NCI-H510A treated with DMSO at 0.1 percent for 48 hours (cell line): ENCODE results near the gene ASB18.
"Not testable (repeated sequence)": the region's sequence is repeated elsewhere in the genome, so short reads cannot be mapped to it uniquely, and the experiment has no call there.

Experiments used
- DNase-seq: peaks from one replicate; lab custom pipeline; 2025; lab: John Stamatoyannopoulos, UW

ASB18 gene

DNA sequence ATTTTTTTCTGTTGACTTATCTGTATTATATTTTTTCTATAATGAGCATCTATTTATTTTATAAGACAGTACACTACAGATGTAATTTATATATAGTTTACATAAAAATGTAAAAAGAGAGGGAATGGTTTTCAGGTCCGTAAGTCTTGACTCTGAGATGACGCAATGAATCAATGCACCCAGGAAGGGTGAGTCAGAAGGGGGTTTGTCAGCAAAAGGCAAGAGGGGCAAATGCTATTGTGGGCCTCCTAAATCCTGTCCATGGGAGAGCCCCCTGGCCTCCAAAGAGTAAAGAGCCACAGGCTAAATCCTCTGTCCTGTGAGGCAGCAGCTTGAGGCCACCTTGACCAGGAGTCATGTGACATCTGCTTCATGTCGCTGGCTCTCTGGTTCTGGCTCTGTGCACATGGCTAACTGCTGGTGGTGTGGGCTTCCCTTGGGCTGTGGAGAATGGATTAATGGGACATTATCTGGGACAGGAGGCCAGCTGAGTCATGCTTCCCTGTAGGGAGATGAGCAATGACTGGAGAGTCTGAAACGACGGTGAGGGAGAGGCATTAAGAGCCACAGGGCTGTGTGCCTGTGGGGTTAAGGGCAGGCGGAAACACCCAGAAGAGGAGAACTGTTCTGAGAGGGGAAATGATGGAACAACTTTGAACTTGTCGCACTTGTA, 22.8 kb upstream of the ASB18 start:
- no peak for DNase-seq

DNA sequence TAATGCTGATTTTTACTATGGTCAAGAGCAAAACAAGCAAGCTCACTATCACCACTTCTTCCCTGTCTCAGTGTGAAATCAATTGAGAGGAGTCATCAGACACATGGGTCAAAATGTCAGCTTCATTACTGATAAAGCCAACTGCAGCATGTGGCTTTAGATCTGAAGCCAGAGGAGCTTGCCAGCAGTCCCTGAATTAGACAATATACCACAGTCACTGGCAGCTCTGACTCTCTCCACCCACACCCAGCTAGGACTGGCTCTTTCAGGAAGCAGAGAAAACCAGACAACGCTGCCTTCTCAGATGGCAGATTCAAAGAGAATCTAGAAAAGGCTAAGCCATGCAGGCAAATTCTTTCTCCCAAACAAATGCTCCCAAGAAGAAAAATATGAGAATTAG, 20.0 kb upstream of the ASB18 start:
- no peak for DNase-seq

DNA sequence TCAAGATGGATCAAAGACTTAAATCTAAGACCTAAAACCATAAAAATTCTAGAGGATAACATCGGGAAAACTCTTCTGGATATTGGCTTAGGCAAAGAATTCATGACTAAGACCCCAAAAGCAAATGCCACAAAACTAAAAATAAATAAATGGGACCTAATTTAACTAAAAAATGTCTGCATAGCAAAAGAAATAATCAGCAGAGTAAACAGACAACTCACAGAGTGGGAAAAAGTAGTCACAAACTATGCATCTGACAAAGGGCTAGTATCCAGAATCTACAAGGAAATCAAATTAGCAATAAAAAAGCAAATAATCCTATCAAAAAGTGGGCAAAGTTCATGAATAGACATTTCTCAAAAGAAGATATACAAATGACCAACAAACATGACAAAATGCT, 18.2 kb upstream of the ASB18 start:
- no peak for DNase-seq

DNA sequence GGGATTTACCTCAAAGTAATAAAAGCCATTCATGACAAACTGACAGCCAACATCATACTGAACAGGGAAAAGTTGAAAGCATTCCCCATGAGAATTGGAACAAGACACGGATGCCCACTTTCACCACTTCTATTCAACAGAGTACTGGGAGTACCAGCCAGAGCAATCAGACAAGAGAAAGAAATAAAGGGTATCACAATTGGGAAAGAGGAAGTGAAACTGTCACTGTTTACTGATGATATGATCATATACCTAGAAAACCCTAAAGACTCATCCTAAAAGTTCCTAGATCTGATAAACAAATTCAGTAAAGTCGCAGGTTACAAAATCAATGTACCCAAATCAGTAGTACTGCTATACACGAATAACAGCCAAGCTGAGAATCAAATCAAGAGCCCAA, 17.2 kb upstream of the ASB18 start:
- no peak for DNase-seq

DNA sequence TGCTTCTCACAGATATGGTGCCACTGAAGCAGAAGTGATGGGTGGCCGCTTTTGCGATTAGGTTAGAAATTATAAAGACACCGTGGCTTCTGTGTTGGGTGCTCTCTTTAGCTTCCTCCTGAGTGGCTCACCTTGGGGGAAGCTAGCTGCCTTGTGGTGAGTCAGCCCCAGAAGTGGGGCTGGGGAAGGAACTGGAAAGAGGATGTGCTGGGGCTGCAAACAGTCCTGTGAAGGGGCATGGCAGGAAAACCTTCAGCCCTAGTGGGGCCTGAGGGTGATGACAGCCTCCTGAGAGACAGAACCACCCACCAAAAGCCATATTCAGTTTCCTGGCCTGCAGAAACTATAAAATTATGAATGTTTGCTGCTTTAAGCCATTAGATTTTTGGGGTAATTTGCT, 8.9 kb upstream of the ASB18 start:
- no peak for DNase-seq

DNA sequence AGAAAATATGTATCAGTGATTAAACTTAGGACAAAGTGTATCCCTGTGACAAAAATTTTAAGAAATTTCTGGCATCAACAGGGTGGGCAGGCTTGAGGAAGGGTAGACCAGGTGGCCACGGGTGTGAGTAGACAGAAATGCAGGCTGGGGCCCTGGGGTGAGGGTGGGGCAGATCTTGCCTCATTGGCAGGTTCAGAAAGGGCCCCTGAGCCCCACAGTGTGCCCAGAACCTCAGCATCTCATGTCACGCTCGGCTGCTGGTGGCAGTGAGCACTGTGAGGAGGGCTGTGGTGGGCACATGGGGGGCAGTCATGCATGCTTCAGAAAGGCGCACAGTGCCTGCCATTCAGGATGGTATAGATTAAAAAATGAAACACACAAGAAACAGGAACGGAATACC, 7.6 kb upstream of the ASB18 start:
- DNase-seq = no peak

DNA sequence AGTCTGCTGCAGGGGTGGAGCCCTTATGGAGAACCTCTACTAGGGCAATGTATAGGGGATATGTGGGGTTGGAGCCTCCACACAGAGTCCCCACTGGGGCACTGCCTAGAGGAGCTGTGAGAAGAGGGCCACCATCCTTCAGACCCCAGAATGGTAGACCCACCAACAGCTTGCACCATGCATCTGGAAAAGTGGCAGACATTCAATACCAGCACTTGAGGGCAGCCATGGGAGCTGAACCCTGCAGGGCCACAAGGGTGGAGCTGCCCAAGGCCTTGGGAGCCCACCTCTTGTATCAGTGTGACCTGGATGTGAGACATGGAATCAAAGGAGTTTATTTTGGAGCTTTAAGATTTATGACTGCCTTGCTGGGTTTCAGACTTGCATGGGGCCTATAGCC, 5.7 kb upstream of the ASB18 start:
- not testable (repeated sequence) for DNase-seq

DNA sequence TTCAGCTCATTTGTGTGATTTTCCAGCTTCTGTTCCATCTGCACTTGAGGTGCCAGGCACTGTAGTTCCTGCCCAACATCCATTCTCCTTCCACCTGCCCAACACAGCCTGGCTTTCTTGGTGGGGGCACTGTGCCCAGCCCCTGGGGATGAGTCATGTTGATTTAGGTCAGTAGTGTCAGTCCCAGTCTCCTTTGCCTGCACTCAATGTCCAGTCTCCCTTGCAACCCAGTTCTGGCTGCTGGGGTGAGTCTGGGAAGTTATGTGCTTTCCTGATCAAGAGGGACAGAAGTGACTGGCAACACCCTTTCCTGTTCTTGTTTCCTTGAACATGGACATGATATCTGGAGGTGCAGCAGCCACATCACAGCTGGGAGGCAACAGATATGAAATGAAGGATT, 1.5 kb upstream of the ASB18 start:
- DNase-seq = no peak

DNA sequence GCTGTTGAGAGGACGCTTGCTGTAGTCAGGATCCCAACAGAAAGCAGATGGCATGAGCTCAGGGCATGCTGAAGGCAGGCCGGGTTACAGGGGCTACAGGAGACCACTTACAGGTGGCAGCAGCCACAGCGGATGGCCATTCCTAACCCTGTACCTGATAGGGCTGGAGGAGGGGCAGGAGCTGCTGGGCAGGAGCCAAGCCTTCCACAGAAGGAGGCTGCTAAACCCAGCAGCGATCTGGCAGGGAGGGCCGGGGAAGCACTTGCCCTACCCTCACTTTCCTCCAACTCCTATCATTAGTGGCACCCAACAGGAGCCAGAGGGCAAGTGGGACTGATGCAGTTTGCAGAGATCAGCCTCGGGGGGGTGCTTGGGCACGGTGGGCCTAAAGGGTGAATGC, 2.0 kb downstream of the ASB18 start:
- no peak for DNase-seq

DNA sequence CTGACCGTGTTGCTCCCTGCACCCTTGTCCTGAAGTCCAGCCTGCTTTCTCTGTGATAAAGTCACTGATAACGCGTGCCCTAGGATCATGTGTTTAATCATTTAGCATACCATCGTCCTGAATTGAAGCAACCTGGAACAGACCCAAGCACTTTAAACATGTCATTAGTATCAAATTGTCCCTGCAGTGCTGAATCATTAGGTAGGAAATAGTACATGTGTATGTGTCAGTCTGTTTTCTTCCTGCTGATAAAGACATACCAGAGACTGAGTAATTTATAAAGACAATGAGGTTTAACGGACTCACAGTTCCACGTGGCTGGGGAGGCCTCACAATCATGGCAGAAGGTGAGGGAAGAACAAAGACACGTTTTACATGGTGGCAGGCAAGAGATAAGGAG, 2.8 kb downstream of the ASB18 start:
- DNase-seq = no peak

DNA sequence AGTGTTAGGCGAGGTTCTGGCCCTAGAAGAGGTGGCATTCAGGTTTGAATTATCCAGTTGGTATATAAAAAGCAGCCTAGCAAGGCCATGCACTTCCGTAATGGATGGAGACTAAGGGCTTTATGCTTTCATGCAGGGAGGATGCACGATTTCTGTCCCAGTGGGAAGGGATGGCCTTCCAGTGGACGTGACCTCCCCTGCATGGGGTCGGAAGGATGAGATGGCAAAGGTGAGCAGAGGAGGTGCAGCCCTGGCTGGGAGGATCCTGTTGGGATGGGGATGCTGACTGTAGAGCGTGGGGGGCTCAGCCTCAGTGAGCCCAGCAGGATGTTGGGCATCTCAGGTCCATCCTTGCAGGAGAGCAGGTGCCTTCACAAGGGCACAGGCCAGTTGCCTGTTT, 4.8 kb downstream of the ASB18 start:
- no peak for DNase-seq

DNA sequence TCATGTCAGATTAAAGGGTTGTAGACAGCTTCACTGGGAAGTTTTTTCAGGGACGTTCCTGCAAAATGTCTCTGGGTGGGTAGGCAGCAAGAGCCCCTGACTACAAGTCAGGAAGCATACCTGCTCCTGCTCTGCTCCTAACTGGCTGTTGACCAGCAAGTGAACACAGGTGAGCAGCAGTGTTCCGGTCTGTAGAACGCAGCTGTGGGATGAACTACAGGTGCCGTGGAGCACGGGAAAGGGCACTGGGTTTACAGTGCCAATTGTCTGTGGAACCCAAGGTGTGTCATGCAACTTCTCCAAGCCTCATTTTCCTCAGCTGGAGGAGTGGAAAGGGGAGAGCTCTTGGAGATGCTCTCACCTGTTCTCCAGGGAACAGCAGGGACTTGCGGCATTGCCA, 6.6 kb downstream of the ASB18 start:
- DNase-seq = no peak

DNA sequence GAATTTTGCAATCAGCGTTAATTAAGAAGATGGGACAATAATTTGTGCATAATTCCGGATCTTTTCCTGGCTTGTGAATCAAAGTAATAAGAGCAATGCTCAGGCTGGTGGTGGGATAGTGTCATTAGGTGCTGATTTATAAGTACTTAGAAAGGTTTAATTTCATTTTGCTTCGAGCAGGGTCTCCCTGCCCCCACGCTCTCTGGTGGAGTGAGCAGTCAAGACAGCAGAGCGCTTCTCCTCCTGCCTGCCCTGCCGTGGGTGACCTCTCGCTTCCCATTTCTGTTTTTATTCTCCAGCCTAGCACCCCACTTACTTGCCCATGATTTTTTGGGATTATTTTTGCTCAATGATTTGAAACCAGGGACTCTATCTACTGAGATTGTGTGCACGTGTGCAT, 7.1 kb downstream of the ASB18 start:
- no peak for DNase-seq

DNA sequence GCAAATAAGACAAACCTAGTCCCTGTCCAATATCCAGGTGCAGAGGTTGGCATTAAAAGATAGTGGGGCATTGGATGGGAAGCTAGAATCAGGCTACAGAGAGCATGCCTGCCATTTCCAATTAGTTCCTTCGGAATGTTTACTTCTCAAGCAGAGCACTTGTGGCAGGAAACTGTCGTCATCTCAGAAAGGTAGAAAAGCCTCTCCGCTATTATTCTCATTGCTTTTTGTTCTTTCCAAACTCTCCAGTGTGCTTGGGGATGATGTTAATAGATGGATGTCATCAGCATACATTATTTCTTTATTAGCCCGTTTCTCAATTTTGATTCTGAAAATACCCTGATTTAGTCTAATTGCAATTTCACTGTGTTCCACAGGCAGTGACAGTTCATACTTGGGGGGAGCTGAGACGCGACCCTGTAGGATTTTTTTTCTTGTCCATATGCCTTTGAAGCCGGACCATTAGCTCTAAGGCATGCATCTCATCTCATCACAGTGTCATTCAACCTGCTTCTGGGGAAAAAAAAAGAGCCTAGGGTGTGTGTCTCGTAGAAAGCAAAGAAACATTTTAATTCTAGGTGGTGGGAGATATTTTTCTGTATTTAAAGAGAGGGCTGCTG, 7.7 kb downstream of the ASB18 start:
- no peak for DNase-seq

DNA sequence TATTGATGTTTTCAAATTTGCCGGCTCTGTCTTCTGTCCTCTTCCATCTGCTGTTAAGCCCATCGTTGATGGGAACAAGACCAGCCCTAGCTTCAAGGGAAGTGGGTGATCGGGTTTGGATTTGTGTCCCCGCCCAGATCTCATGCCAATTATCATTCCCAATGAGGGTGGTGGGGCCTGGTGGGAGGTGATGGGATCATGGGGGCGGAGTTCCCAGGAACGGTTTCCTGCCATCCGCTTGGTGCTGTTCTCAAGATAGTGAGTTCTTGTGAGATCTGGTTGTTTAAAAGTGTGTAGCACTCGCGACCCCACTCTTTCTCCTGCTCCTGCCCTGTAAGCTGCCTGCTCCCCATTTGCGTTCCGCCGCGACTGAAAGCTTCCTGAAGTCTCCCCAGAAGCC, 9.5 kb downstream of the ASB18 start:
- DNase-seq = no peak

DNA sequence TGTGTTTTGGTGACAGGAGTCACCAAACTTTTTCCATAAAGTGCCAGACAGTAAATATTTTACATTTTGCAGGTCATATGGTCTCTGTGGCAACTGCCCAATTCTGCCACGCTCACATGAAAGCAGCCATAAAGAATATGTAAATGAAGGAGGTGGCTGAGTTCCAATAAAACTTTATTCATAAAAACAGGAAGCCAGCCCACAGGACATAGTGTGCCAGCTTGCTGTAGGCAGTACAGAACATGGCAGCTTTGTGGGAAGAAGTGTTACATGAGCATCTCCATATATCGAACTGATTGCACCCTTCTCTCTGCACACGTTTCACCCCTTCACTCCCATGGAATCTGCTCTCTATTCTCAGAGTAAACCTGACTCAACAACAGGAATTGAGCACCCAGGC, 10.2 kb downstream of the ASB18 start:
- no peak for DNase-seq

DNA sequence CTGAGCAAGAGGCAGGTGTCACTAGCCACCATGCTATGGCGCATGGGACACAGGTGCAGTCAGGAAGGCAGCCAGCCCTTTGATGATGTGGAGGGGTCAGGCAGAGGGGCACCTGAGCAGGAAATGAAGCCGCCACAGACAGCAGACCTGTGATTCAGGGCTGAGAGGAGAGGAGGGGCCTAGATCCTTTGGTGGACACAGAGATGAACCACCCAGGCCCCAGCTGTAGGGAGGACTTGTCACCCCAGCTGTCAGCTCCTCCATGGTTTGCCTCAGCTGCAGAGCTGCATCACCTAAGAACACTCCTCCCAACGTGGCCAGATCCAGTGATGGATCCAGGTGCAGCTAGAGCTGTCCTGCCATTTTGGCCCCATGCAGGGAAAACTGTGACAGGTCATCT, 11.6 kb downstream of the ASB18 start:
- peak; percentile 22 for DNase-seq

DNA sequence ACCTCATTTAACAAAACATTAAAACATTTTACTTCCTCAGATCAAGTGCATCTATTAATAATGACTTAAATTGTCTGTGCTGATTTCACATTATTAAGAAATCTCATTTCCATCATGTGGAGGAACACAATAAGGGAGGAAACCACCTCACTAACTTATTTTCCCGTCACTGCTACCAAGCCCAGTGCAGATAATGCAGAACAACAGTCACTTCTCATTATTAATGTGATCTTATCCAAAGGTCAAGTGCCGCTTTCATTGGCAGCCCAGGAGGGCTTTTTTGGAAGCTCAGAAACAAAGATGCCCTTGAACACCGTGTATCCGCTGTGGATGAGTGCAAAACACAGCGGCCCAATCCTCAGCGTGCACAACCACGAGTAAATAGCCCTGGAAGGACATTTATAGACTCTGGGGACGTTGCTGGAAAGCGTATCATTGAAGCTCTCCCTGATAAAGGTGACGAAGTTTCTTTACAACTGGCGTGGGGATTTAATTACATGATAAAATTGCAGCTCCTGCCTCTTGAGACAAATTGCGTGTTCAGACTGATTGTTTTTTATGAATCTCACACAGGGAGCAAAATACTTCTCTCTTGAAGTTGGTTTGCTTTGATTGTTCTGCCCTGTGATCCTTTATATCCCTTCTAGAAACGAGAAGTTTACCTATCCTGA, 13.2 kb downstream of the ASB18 start:
- peak; percentile 36 for DNase-seq

DNA sequence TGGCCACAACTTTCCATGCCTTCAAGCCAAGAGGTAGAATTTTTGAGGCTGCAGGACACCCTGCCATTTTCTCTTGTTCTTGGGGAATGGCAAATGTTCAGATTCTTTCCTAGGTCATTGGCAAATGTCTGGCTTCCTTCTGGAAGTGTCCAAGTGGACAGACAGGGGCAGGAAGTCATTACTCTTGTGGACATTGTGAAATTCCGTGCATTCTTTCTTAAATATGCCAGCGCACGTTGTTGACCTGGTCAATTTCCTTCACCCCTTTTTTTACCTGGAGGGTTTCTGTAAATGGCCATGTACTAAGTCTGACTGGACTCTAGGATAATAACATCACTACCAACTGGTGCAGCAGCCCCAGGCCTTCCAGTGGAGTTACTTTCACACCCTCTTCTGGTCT, 13.9 kb downstream of the ASB18 start:
- DNase-seq = no peak

DNA sequence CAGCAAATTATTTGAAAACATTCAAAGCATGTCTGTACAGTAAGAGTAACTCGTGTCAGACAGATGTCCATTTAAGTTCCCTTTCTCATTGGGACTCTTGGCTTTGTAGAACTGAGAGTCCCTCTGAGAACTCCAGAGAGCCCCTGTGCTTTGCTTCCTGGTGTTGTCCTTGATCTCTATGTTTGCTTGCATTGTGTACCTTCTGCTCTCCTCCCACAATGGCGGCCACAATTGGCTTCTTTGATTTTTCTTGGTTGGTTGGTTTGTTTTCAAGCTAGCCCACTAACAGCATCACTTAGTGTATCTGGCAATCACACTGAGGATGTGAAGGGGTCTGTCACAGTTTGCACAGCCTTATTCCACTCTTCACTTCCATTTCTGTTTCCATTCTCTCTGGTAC, 15.1 kb downstream of the ASB18 start:
- DNase-seq = no peak

DNA sequence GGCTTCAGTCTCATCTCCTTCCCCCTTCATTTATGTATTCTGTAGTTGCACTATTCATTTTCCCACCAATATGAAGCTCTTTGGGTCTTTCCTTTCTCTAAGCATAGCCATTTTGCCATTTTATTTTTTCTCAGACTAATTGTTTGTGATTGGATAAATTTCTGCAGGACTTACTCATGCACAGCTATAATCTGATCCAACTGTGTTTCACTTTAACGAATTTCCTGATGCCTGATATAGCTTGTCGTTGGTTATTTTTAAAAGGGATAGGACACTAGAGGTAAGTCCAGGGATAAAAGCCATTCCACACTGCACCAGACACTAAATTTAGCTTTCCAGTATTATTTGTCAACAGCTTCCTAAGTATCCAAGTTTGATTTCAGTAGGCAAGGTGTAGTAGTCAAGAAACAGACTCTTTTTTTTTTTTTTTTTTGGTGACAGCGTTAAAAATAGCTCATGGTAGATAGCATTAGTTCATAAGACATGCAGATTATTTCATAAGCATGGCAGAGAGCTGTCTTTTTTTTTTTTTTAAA, 17.4 kb downstream of the ASB18 start:
- no peak for DNase-seq

DNA sequence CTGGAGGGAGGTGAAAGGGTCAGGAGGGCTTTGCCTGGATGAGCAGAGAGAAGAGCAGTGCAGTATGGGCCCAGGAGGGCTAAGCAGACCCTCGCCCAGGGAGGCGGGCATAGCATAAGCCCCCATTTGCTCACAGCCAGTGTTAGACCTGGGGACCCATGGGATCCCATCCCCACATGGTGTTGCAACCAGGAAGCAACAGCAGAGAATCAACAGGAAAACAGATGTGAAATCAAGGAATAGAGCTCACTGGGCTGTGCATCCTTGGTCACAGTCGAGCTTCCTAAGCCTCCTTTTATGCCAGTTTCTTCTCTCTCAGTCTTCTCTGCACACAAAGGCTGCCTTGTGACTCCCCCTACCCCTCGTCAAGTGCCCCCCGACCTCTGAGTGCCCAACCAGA, 19.9 kb downstream of the ASB18 start:
- DNase-seq = no peak

DNA sequence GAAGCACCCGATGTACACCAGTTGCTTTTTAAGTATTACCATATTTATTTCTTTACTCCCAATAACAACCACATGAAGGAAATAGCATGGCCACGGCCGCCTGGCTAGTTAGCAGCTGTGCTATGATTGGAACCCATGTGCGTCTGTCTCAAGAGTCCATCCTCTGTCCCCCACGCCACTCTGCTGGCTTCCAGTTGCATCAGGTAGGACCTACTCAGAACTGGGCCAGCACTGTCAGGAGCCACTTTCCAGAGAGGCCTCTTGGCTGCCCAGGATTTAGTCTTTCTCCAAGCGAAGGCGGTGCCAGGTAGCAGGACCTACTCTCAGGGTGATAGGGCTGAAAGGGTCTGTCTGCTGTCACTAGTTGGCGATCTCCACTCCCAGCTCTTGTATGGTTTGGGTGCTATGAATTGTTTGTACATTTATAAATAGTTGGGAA, 22.1 kb downstream of the ASB18 start:
- DNase-seq = no peak
